ENCODE measurements around the gene GNA12.
A peak's percentile ranks its signal among the peaks of the same experiment; 100 is the strongest.
"Not testable (repeated sequence)": the region's sequence is repeated elsewhere in the genome, so short reads cannot be mapped to it uniquely, and the experiment has no call there.

Gene GNA12

GRCh38 chr7:2694122-2694436, 150.0 kb downstream of the GNA12 start:
- H3K27ac ChIP-seq (replicated peaks; ENCODE audit: low read length); H3K4me1 ChIP-seq (ENCODE audit: control insufficient read depth in 2 of 2, insufficient read depth in 1 of 2, low read depth in 1 of 2, low read length in 2 of 2); H3K9me3 ChIP-seq (replicated peaks in 1 of 2; ENCODE audit: control insufficient read depth in 2 of 2, insufficient read depth in 1 of 2, low read depth in 1 of 2, low read length in 2 of 2); H2AFZ ChIP-seq (ENCODE audit: low read length); H2BK5ac ChIP-seq (ENCODE audit: low read length); H2BK15ac ChIP-seq (ENCODE audit: low read length); H2BK120ac ChIP-seq (ENCODE audit: low read depth, low read length); H3K14ac ChIP-seq (ENCODE audit: low read length); H2AK5ac ChIP-seq (ENCODE audit: low read depth, low read length); H3K4me2 ChIP-seq (ENCODE audit: insufficient read depth, low read length, poor library complexity, severe bottlenecking); H3K9ac ChIP-seq (ENCODE audit: low read depth, low read length, poor library complexity); H3K23ac ChIP-seq (ENCODE audit: low read depth, low read length, poor library complexity); H4K91ac ChIP-seq (ENCODE audit: low read depth, low read length, poor library complexity); H3K4me3 ChIP-seq (ENCODE audit: low read length in 2 of 2); DNase-seq (ENCODE audit: low spot score); H3K18ac ChIP-seq (ENCODE audit: low read length); H3K36me3 ChIP-seq (replicated peaks in 1 of 2; ENCODE audit: control insufficient read depth in 2 of 2, insufficient read depth in 2 of 2, low read length in 2 of 2); H4K8ac ChIP-seq (ENCODE audit: low read depth, low read length); H2BK12ac ChIP-seq (ENCODE audit: low read length); H3K4ac ChIP-seq (ENCODE audit: low read length); H3K79me1 ChIP-seq (ENCODE audit: low read depth, low read length): not testable (repeated sequence)
- peaks cover under 1 to 28% (median 11%) of the 10 kb centered on the region in 3 experiments for H3K27me3 ChIP-seq (ENCODE audit: control insufficient read depth in 3 of 3, insufficient read depth in 3 of 3, low read depth in 1 of 3, low read length in 3 of 3)
- WGBS, 2 donors (ENCODE audit: extremely low coverage in 2 of 2, insufficient read length in 2 of 2, insufficient replicate concordance in 1 of 2): no CpG with 5 or more reads among the region's 8 CpGs

GRCh38 chr7:2693420-2694121, 150.5 kb downstream of the GNA12 start:
- no CpG with 5 or more reads among the region's 19 CpGs for WGBS, 2 donors (ENCODE audit: extremely low coverage in 2 of 2, insufficient read length in 2 of 2, insufficient replicate concordance in 1 of 2)

GRCh38 chr7:2692543-2692942, 151.6 kb downstream of the GNA12 start:
- Histone ChIP-seq H3K4ac (ENCODE audit: low read length) (no peak overlapping the region), H3K4me1 (ENCODE audit: control insufficient read depth in 2 of 2, insufficient read depth in 1 of 2, low read depth in 1 of 2, low read length in 2 of 2) (peaks cover 6 to 8% of the 10 kb centered on the region in 2 donors), H3K27ac (replicated peaks; ENCODE audit: low read length) (no peak overlapping the region), H2AK5ac (ENCODE audit: low read depth, low read length) (no peak overlapping the region), H2BK12ac (ENCODE audit: low read length) (no peak overlapping the region), H3K79me1 (ENCODE audit: low read depth, low read length) (peaks cover 1% of the 10 kb centered on the region), H3K18ac (ENCODE audit: low read length) (no peak overlapping the region), H2BK15ac (ENCODE audit: low read length) (no peak overlapping the region), H3K36me3 (replicated peaks in 1 of 2; ENCODE audit: control insufficient read depth in 2 of 2, insufficient read depth in 2 of 2, low read length in 2 of 2) (no peaks in the 10 kb centered on the region), H4K8ac (ENCODE audit: low read depth, low read length) (no peak overlapping the region), H3K14ac (ENCODE audit: low read length) (peak overlapping the region; percentile 89), H3K4me3 (ENCODE audit: low read length in 2 of 2) (no peak overlapping the region), H3K4me2 (ENCODE audit: insufficient read depth, low read length, poor library complexity, severe bottlenecking) (no peak overlapping the region), H3K23ac (ENCODE audit: low read depth, low read length, poor library complexity) (no peak overlapping the region), H2AFZ (ENCODE audit: low read length) (no peak overlapping the region), H2BK120ac (ENCODE audit: low read depth, low read length) (no peak overlapping the region), H3K9ac (ENCODE audit: low read depth, low read length, poor library complexity) (no peak overlapping the region), H4K91ac (ENCODE audit: low read depth, low read length, poor library complexity) (no peak overlapping the region), H3K9me3 (replicated peaks in 1 of 2; ENCODE audit: control insufficient read depth in 2 of 2, insufficient read depth in 1 of 2, low read depth in 1 of 2, low read length in 2 of 2) (no peaks in the 10 kb centered on the region), H2BK5ac (ENCODE audit: low read length) (no peak overlapping the region), H3K27me3 (ENCODE audit: control insufficient read depth in 3 of 3, insufficient read depth in 3 of 3, low read depth in 1 of 3, low read length in 3 of 3) (peaks cover 14 to 39% (median 26%) of the 10 kb centered on the region in 3 experiments)
- DNase-seq (ENCODE audit: low spot score): no peak
- WGBS, 2 donors (ENCODE audit: extremely low coverage in 2 of 2, insufficient read length in 2 of 2, insufficient replicate concordance in 1 of 2): no CpG with 5 or more reads among the region's 14 CpGs

More at GRCh38 chr7:2693420-2694121, 150.5 kb downstream of the GNA12 start:
- not testable (repeated sequence) for H3K4ac ChIP-seq (ENCODE audit: low read length); H3K4me2 ChIP-seq (ENCODE audit: insufficient read depth, low read length, poor library complexity, severe bottlenecking); H3K14ac ChIP-seq (ENCODE audit: low read length); H3K36me3 ChIP-seq (replicated peaks in 1 of 2; ENCODE audit: control insufficient read depth in 2 of 2, insufficient read depth in 2 of 2, low read length in 2 of 2); H2AFZ ChIP-seq (ENCODE audit: low read length); H4K8ac ChIP-seq (ENCODE audit: low read depth, low read length); H3K4me3 ChIP-seq (ENCODE audit: low read length in 2 of 2); H3K4me1 ChIP-seq (ENCODE audit: control insufficient read depth in 2 of 2, insufficient read depth in 1 of 2, low read depth in 1 of 2, low read length in 2 of 2); H3K18ac ChIP-seq (ENCODE audit: low read length); H3K27ac ChIP-seq (replicated peaks; ENCODE audit: low read length); H3K9me3 ChIP-seq (replicated peaks in 1 of 2; ENCODE audit: control insufficient read depth in 2 of 2, insufficient read depth in 1 of 2, low read depth in 1 of 2, low read length in 2 of 2); H4K91ac ChIP-seq (ENCODE audit: low read depth, low read length, poor library complexity); H3K9ac ChIP-seq (ENCODE audit: low read depth, low read length, poor library complexity); H3K79me1 ChIP-seq (ENCODE audit: low read depth, low read length); H2BK5ac ChIP-seq (ENCODE audit: low read length); DNase-seq (ENCODE audit: low spot score); H2BK120ac ChIP-seq (ENCODE audit: low read depth, low read length); H2BK12ac ChIP-seq (ENCODE audit: low read length); H2AK5ac ChIP-seq (ENCODE audit: low read depth, low read length); H2BK15ac ChIP-seq (ENCODE audit: low read length); H3K23ac ChIP-seq (ENCODE audit: low read depth, low read length, poor library complexity)
- peaks cover 5 to 30% (median 16%) of the 10 kb centered on the region in 3 experiments for H3K27me3 ChIP-seq (ENCODE audit: control insufficient read depth in 3 of 3, insufficient read depth in 3 of 3, low read depth in 1 of 3, low read length in 3 of 3)

GRCh38 chr7:2691932-2692439, 152.1 kb downstream of the GNA12 start:
- H2BK120ac ChIP-seq (ENCODE audit: low read depth, low read length); H2BK15ac ChIP-seq (ENCODE audit: low read length); H3K9me3 ChIP-seq (replicated peaks in 1 of 2; ENCODE audit: control insufficient read depth in 2 of 2, insufficient read depth in 1 of 2, low read depth in 1 of 2, low read length in 2 of 2); H3K23ac ChIP-seq (ENCODE audit: low read depth, low read length, poor library complexity); H3K4me2 ChIP-seq (ENCODE audit: insufficient read depth, low read length, poor library complexity, severe bottlenecking); H4K8ac ChIP-seq (ENCODE audit: low read depth, low read length); H3K4me1 ChIP-seq (ENCODE audit: control insufficient read depth in 2 of 2, insufficient read depth in 1 of 2, low read depth in 1 of 2, low read length in 2 of 2); H3K27ac ChIP-seq (replicated peaks; ENCODE audit: low read length); H3K9ac ChIP-seq (ENCODE audit: low read depth, low read length, poor library complexity); H3K36me3 ChIP-seq (replicated peaks in 1 of 2; ENCODE audit: control insufficient read depth in 2 of 2, insufficient read depth in 2 of 2, low read length in 2 of 2); H2BK5ac ChIP-seq (ENCODE audit: low read length); DNase-seq (ENCODE audit: low spot score); H3K4me3 ChIP-seq (ENCODE audit: low read length in 2 of 2); H2BK12ac ChIP-seq (ENCODE audit: low read length); H2AFZ ChIP-seq (ENCODE audit: low read length); H2AK5ac ChIP-seq (ENCODE audit: low read depth, low read length); H4K91ac ChIP-seq (ENCODE audit: low read depth, low read length, poor library complexity); H3K4ac ChIP-seq (ENCODE audit: low read length); H3K79me1 ChIP-seq (ENCODE audit: low read depth, low read length): not testable (repeated sequence)
- Histone ChIP-seq H3K27me3 (ENCODE audit: control insufficient read depth in 3 of 3, insufficient read depth in 3 of 3, low read depth in 1 of 3, low read length in 3 of 3) (peaks cover 15 to 44% (median 32%) of the 10 kb centered on the region in 3 experiments), H3K14ac (ENCODE audit: low read length) (peak overlapping the region; percentile 71), H3K18ac (ENCODE audit: low read length) (peak overlapping the region; percentile 17)
- WGBS, 2 donors (ENCODE audit: extremely low coverage in 2 of 2, insufficient read length in 2 of 2, insufficient replicate concordance in 1 of 2): no CpG with 5 or more reads among the region's 23 CpGs

Measured in neuronal stem cell (in vitro differentiated cells).